ENCODE results near the gene BRI3.

DNA sequence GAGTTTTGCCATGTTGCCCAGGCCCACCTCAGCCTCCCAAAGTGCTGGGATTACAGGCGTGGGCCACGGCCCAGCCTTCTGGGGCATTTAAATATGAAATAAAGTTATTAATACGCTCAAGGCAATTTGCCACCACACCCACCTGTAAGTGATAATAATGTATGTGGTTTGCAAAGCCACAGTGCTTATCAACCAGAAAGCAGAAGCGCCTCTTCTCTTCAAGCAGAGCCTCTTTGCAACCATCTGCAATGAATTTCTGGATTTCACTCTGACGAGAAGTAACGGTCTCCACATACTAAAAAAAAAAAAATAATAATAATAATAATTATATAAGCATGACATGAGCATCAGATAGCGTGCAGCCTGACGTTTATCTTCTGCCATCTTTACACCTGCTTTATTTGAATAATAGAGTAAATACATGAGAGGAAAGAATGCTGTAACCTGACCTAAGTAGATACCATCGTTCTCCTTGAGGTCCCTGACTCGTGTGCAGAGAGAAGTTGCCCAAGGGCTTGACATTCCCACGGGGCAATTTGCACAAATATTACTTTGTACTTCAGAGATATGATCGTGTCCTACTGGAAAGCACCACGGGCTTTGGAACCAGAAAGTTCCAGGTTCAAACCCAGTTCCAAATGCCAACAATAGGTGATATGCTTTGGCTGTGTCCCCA lies 34.0 kb downstream of the BRI3 start:
- no peak for TF ChIP-seq POLR2A (IDR thresholded peaks at IDR 0.05)
- TF ChIP-seq, protein P1, sequence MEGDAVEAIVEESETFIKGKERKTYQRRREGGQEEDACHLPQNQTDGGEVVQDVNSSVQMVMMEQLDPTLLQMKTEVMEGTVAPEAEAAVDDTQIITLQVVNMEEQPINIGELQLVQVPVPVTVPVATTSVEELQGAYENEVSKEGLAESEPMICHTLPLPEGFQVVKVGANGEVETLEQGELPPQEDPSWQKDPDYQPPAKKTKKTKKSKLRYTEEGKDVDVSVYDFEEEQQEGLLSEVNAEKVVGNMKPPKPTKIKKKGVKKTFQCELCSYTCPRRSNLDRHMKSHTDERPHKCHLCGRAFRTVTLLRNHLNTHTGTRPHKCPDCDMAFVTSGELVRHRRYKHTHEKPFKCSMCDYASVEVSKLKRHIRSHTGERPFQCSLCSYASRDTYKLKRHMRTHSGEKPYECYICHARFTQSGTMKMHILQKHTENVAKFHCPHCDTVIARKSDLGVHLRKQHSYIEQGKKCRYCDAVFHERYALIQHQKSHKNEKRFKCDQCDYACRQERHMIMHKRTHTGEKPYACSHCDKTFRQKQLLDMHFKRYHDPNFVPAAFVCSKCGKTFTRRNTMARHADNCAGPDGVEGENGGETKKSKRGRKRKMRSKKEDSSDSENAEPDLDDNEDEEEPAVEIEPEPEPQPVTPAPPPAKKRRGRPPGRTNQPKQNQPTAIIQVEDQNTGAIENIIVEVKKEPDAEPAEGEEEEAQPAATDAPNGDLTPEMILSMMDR (IDR thresholded peaks at IDR 0.05) = no peak
